ENCODE measurements around the gene CACHD1.

The CACHD1 gene

DNA sequence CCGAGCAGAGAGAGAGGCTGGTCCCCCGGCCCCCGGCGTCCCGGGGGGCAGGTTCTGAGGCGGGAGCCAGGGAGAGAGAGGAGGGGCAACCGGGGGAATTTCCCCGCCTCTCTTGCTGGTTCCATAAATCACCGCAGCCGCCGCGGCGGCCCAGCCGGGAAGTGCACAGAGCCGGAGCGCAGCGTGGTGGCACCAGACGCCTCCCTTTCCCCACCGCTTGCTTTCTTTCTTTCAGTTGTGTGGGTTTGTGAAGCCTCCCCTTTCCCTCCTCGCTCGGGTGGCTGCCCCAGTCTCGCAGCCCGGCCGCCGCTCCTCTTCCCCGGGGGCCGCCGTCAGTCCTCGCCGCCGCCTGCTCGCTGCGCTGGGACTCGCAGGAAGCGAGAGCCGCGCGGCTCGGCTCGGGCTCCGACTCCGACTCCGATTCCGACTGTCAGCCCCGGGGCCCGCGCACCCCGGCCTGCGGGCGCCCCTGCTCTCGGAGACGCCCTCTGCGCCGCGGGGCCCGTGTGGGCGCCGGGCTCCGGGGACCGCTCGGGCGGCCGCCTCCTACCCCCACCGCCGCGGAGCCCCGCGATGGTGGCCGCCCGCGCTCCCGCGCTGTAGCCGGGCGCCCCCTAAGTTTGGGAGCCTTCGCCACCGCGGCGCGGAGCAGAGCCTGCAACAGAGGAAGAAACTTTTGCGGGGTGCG is at the start of gene CACHD1:
Gene CACHD1, plus strand, starts transcription at position 153 of the 688 bp plus-strand sequence. CDS start 616 bp downstream, outside the sequence.
- DNase-seq = peak; percentile 47 to 51

DNA sequence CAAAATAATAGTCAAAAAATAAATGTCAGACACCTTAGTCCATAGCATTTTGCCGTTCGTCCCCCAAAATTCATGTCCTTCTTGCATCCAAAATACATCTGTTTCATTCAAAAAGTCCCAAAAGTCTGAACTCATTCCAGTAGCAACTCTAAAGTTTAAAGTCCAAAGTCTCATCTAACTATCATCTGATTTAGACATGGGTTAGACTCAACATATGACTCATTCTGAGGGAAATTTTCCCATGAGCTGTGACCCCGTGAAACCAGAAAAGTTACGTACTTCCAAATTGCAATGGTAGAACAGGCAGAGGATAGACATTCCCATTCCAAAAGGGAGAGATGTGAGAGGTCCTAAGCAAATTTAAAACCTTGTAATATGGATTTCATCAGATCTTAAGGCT is 48.6 kb upstream of the CACHD1 start:
- DNase-seq = no peak

DNA sequence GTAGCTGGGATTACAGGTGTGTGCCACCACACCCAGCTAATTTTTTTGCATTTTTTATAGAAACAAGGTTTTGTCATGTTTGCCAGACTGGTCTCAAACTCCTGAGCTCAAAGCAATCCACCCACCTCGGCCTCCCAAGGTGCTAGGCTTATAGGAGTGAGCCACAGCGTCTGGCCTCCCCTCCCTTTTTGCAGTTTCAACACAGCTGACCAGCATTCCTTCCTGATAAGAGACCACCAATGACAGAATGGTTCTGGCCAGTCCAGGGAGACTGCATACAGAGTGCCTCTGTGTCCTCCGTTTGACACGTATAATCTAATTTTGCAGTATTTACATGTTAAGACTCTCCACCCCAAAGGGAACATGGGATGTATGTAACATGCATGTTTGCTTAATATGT is 46.4 kb upstream of the CACHD1 start:
- DNase-seq = no peak

DNA sequence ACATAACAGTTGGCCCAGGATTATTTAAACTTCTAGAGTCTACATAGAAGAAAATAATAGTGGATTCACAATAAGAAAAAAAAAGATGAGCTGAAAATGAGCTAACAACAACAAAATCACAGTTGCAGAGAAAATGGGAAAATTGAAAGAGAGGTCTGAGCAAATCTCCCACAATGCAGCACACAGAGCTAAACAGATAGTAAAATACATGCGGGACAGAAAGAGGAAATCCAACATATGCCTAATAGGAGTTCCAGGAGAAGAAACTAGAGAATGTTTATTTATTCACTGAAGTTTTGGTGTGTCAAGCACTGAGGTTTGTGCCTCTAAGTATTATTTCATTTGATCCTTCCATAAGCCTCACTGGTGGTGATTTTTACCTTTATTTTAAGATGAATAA is 45.5 kb upstream of the CACHD1 start:
- DNase-seq = no peak

DNA sequence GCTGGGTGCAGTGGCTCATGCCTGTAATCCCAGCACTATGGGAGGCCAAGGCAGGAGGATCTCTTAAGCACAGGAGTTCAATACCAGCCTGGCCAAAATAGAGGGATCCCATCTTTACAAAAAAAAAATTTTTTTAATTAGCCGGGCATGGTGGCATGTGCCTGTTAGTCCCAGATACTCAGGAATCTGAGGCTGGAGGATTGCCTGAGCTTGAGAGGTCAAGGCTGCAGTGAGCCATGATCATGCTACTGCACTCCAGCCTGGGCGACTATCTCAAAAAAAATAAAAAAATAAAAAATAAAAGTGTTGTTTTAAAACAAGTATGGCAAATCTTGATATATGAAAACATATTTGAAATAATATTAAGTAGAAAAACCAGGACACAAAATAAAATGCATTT is 44.4 kb upstream of the CACHD1 start:
- DNase-seq = no peak

DNA sequence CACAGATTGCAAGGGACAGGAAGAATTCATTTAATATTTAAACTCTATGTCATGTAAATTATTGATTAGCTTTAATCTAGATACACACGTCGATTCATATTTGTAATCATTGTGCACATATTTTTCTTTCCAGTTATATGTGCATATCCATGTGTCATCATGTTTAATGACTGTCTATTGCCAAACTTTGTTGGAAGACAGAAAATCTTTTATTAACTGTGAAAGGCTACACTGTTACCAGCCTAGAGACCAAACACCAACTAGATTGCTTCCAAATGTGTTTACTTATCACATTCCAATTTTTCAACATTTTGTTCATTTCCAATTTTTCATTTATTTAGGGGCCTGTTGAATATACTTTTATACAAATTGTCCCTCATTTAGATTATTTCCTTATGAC is 43.2 kb upstream of the CACHD1 start:
- DNase-seq = no peak

DNA sequence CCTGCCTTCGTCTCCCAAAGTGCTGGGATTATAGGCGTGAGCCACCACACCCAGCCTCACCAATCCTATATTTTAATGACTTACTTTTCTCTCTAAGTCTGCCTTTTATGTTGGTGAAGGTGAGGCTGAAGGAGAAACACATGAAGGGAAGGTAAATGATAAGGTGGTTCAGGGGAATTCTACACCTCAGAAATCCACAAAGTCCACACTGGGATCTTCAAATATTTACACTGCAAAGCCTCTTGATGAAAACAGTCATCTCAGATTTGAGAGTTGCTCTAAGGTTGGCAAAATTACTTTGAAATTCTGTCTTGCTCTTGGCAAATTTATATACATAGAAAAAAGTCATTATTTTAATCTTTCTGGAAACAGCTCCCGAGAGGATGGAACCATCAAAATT is 42.0 kb upstream of the CACHD1 start:
- DNase-seq = no peak

DNA sequence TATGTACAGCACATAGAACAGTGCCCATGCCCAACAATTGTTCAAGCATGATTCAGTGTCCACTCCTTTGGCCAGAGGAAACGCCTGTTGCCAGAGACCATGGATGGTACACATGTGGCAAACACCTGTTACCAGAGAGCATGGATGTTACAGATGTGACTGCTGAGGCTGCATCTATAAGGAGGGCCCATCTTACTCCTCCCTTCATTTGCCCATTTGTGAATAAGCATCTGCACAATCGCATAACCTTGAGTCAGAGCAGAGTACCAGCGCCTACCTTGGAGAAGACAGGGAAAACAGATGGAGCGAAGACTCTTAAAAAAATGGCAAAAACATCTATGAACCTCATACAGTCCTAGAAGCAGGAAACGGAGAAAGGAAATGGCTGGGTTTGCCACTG is 36.6 kb upstream of the CACHD1 start:
- DNase-seq = no peak

DNA sequence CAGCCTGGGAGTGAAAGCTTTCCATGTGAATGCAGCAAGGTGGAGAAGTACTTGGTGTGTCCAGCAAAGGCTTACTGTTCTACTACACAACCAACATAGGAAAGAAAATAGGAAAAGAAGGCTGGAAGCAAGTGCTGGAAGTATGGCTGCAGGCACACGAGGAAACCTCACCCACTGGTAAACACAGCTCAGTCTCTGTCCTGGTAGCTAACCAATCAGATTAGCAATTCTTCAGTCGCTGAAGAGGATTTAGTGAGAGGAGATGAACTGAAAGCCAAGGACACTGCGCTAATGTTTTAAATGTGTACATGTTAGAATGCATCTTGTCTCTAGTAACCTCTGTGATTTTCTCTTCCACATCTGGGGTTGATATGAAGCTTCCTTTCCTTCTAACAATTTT is 36.2 kb upstream of the CACHD1 start:
- no peak for DNase-seq

DNA sequence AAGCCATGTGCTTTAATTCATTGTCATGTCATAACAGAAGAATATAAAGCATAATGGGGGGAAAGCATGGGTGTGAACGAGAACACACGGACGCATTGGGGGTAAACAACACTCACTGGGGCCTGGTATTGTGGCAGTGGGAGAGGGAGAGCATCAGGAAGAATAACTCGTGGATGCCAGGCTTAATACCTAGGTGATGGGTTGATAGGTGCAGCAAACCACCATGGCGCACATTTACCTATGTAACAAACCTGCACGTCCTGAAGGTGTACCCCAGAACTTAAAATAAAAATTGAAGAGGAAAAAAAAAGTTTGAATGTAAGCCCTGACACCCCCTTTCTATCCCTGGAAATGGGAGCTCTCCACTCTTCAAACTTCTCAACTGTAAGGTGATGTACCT is 34.9 kb upstream of the CACHD1 start:
- no peak for DNase-seq

DNA sequence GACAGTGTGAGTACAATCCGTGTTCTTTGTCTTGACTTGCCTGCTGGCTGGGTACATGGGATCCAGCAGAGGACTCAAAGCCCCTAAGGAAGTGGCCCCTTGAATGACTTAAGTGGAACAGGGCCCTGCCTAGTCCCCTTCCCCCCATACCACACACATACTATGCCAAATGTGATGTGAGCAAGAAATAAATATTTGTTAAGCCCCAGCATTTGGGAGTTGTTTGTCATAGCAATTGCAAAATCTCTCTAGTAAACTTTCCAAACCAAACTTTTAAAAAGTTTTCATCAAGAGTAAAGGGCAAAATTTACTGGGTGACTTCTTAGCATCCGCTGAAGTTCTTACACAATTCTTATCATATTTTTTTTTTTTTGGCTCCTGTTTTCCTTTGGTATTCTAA is 32.5 kb upstream of the CACHD1 start:
- no peak for DNase-seq

DNA sequence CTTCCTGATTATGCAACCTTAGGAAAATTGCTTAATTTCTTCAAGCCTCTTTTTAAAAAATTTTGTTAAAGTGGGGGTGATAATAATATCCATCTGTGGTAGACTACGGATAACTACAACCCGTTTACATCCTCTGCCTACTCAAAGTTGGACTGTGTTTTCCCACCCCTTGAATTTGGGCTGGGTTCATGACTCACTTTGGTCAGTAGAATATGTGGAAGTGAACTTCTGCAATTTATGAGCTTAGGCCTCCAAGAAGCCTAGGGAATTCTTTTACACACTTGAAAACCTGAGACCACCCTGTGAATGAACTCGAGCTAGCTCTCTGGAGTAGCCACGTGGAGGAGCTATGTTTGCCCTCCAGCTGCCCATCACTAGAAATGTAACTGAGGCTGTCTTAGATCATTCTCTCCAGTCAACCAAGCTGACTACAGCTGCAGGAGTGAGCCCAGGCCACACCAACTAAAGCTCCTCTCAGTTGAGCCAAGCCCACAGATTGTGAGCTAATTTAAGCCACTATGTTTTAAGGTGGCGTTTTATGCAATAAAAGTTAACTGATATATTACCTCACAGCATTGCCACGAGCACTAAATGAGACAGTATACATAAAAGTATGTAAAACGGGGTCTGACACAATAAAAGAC is 29.6 kb upstream of the CACHD1 start:
- peak; percentile 18 for DNase-seq

DNA sequence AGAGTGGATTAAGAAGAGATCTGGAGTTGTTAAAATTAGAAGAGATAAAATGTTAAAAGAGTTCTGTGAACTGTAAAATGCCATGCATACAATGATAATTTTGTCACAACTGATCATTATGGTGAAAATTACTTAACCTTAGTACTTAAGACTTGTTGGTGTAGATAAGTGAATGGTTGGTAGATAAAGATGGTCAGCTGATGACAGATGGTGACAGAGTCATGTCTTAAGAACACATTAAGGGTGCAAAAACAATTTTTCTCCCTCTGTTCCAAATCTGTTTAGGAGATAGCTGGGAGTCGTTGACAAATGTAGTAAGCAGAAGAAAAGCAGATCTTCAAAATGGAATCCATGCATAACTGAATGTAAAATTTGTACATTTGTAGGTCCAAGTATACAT is 18.5 kb upstream of the CACHD1 start:
- DNase-seq = no peak

DNA sequence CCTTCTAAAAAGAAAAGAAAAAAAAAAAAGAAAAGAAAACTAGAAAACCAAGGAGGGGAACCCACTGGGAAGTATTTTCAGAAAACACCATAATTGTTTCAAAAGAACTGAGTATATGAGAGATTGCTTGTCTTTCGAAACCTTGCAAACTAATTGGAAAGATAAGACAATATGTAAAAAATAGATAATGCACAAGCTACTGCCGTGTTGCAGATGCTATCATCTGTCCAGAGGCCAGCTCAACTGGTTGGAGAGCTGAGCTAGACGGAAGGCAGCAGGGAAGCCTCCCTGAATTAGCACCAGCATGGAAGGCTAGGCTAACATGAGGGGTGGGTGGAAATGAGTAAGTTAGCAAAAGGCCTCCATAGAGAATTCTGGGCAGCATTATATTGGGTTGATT is 16.2 kb upstream of the CACHD1 start:
- no peak for DNase-seq

DNA sequence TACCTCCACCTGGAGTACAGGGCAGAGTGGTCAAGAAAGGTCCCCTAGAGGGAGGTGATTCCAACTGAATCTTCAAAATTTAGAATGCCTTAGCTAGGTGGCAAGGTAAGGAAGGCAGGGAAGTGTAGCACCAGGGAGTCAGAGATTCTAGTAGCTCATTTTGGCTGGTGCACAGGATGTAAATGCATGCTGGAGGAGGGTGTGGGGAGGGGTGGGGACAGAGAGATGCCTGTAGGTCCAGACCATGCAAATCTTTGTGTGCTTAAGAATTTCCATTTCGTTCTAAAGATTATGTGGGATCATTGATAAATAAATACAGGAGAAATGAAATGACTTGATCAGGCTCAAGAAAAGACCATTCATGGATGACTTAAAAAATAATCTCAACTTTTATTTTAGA is 11.0 kb upstream of the CACHD1 start:
- DNase-seq = no peak

DNA sequence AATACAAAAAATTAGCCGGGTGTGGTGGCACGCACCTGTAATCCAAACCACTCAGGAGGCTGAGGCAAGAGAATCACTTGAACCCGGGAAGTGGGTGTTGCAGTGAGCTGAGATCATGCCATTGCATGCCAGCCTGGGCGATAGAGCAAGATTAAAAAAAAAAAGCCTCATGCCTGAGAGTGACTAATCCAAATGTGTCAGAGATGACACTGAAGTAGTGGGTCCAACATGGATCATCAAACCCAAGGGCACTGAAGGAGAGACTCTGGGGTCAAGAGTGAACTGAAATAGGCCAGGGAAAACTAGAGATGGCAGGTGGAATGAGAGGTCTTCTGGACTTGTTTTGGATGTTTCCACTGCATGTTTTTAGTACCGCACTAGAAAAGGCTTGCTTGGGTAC is 10.2 kb upstream of the CACHD1 start:
- DNase-seq = no peak

DNA sequence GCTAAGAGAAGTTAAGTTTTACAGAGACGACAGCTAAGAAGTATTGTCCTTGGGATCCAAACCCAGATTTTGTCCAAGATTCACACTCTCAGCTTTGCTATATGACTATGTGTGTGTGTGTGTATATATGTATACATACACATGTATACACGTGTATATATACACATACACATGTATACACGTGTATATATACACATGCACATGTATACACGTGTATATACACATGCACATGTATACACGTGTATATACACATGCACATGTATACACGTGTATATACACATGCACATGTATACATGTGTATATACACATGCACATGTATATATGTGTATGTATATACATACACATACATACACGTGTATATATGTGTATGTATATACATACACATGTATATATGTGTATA is 3.9 kb upstream of the CACHD1 start:
- DNase-seq = no peak

DNA sequence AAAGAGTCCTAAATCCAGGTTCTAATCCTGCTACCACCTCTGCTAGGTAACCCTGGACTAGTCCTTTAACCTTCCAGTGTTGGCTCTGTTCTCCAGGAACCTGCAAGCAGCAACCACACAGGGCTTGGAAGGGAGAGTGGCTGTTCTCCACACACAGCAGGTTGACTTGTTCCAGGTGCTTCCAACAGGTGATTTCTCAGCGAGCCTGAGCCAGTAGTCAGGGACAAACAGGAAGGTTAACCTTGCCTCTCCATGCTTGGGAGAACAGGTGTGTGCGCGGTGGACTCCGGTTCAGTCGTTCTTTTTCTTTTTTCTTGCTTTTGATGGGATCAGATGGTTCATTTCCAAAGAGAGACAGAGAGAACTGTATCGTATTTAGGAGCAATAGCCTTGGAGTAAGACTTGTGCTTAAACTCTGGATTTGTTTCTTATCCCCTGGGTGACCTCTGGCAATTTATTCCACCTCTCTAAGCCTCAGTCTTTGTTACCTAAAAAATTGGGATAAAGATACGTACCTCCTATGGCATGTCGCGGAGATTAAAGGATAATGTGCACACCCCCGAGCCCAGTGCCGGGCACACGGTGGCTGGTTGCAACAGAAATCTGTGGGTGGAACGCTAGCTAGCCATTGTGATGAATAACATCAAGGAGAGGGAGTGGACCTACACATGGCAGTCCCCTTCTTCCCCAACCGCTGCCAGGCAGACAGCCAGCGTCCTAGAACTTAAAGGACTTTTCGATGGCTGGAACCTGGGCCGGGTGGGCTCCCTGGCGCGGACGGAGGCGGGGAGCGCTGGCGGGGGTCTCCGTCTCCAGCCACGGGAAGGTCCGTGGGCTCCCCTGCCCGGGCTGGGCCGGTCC is 583 bp upstream of the CACHD1 start:
- DNase-seq = peak; percentile 41 to 57

DNA sequence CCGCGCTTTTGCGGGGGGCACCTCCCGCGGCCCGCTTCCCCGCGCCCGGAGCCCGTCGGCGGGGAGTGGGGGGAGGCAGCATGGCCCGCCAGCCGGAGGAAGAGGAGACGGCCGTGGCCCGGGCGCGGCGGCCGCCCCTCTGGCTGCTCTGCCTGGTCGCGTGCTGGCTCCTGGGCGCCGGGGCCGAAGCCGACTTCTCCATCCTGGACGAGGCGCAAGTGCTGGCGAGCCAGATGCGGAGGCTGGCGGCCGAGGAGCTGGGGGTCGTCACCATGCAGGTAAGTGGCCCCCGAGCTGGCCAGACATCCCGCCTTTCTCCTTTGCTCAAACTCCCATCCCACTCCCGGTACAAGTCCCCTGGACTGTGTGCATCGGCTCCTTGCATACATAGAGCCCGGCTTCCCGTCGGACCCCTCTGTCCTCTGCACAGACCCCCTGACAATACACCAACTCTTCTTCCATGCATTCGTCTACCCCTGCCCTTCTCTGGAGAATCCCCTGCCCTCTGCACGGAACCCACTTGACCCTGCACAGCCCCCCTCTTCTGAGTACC is 812 bp downstream of the CACHD1 start:
- no peak for DNase-seq

DNA sequence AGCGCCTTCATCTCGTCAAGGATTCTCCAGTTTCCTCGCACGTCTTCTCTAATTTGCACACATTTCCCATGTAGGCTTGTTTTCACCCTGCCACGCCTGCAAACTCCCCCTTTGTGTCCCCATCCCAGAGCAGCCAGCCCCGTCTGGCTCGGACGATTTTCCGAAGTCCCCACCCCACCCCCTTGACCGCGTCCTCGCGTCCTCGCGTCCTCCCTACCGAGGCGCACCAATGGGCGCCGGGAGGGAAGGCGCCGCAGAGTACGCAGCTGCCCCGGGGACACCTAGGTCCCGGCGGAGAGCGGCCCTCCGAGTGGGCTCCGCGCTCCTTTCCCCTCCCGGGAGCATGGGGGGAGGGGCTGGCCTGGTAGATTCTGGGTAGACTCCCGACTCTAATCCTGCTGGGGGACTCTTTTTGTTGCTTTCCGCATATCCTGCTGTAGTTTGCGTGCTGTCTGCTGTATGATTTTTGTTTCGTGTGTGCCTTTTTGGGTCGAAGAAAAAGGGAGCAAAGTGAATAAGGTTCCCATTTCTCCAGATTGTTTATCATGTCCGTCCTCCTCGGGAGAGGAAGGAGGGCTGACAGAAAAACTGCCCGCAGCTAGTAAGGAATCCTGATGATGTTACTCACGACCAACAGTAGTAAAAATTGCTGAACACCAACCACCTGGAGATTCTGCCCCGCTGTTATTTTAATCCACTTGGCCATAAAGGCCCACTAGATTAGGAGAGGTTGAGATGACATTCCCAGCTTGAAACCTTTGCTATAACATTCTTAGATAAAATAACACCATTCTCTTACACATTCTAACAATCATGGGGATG is 1.5 kb downstream of the CACHD1 start:
- no peak for DNase-seq

DNA sequence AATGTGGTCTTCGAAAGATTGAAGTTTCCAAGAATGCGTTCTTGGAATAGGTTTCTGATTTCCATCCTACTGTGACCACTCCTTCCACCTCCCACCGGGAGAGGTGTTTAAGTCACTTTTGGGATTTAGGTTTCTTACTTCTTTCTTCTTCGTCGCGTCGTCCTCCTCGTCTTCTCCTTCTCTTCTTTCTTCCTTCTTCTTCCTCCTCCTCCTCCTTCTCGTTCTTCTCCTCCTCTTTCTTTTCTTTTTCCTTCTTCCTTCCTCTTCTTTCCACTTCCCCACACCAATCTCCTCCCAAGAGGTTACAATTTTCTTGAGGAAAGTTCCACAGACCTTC is 2.1 kb downstream of the CACHD1 start:
- DNase-seq = no peak

DNA sequence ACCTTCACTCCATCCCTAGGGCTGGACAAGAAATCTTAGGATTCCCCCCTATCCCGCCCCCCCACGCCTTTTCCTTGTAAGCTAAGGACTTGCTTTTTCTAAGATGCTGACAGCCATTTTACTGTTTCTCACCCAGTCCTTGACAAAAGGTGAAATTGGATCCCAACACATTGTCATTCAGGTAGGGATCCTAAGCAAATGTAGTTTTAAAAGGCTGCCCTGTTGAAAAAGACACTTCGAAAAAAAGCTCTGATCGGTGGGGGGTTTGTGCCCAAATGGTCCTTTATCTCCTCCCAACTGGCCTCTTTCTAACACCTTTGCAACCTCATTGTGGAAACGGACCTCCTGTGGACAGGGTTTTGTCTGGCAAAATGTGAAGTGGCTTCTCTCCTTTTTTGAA is 2.9 kb downstream of the CACHD1 start:
- DNase-seq = no peak

DNA sequence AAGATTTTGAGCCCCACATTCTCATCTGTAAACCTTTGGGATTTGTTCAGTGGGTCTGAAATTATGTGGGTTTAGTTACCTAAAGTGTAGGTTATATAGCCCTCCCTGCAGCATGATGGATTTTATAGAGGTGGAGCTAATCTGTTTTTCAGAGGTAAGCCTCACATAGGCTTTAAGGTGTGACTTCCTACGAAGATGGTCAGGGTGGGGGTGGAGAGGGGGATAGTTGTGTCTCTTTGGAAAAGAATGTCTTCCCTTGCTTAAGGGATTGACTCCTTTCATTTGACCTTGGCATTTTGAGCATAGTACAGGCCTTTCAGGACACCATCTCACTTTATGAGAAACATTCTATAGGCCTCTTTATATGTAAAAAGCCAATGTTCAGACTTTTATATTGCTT is 3.4 kb downstream of the CACHD1 start:
- no peak for DNase-seq

Data from inflammatory macrophage treated with lipopolysaccharide for 1 hour (primary cell).